Liver (tissue), 3 donors: ENCODE results near the gene MYRFL.

ENCODE experiments used
- GABPA ChIP-seq, 2 donors: IDR thresholded peaks in 1 of 2; conservative IDR thresholded peaks in 1 of 2; 2 replicates each; pipeline ENCODE4 v1.6.1; 2016; ENCODE audit warnings: antibody characterized with exemption in 2 of 2, mild to moderate bottlenecking in 1 of 2, moderate library complexity in 1 of 2
- JUND ChIP-seq, 2 donors: IDR thresholded peaks; 2 replicates each; pipeline ENCODE4 v1.6.1; 2016; ENCODE audit warnings: antibody characterized with exemption in 2 of 2
- RAD21 ChIP-seq, 2 donors: IDR thresholded peaks; 2 replicates each; pipeline ENCODE4 v1.6.1; 2016; ENCODE audit warnings: antibody characterized with exemption in 2 of 2, mild to moderate bottlenecking in 2 of 2
- RXRA ChIP-seq, 2 donors: IDR thresholded peaks; 2 replicates each; pipeline ENCODE4 v1.6.1; 2017 to 2018; ENCODE audit warnings: antibody characterized with exemption in 2 of 2, mild to moderate bottlenecking in 1 of 2
- SP1 ChIP-seq: IDR thresholded peaks from 2 replicates; pipeline ENCODE4 v1.6.1; 2018; ENCODE audit warnings: antibody characterized with exemption, mild to moderate bottlenecking
- YY1 ChIP-seq: IDR thresholded peaks from 2 replicates; pipeline ENCODE4 v1.6.1; 2016; ENCODE audit warnings: antibody characterized with exemption, mild to moderate bottlenecking
- TF ChIP-seq, protein P1 (sequence below): fragments of 150-350 bp; IDR thresholded peaks from 2 replicates; pipeline ENCODE4 v1.5.1; 2017; ENCODE audit warnings: improper control_type of control experiment, low read depth, low read length; ENCODE audit not compliant: missing input control
- TF ChIP-seq, protein P2 (sequence below): IDR thresholded peaks from 2 replicates; pipeline ENCODE4 v1.6.1; 2016; ENCODE audit warnings: antibody characterized with exemption, mild to moderate bottlenecking
- TF ChIP-seq, protein P3 (sequence below): IDR thresholded peaks from 2 replicates; pipeline ENCODE4 v1.6.1; 2016; ENCODE audit warnings: antibody characterized with exemption
- donor health status: healthy.
- donor health status: healthy.

DNA sequence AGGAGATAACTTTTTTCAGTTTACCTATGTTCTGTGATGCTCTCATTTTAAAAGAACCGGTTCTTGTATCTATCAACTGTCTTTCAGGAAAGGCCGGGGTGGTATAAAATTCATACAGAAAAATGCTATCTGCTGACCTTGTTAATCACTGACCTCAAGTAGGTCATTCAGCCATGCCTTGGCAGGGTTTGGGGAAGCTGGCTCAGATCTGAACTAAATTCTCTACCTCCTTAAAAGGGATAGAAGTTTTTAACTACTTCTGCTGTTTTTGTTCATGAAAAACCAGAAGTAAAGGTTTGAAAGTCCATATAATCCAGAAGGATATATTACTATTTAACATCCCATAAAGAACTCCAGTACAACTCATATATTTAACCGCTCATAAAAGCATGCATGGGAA is 10.1 kb downstream of the MYRFL start:
- TF ChIP-seq, protein P1, sequence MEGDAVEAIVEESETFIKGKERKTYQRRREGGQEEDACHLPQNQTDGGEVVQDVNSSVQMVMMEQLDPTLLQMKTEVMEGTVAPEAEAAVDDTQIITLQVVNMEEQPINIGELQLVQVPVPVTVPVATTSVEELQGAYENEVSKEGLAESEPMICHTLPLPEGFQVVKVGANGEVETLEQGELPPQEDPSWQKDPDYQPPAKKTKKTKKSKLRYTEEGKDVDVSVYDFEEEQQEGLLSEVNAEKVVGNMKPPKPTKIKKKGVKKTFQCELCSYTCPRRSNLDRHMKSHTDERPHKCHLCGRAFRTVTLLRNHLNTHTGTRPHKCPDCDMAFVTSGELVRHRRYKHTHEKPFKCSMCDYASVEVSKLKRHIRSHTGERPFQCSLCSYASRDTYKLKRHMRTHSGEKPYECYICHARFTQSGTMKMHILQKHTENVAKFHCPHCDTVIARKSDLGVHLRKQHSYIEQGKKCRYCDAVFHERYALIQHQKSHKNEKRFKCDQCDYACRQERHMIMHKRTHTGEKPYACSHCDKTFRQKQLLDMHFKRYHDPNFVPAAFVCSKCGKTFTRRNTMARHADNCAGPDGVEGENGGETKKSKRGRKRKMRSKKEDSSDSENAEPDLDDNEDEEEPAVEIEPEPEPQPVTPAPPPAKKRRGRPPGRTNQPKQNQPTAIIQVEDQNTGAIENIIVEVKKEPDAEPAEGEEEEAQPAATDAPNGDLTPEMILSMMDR, result no peak
- TF ChIP-seq GABPA (IDR thresholded peaks at IDR 0.05 in 1 of 2, conservative IDR thresholded peaks at IDR 0.05 in 1 of 2) (no peak), YY1 (no peak), SP1 (no peak), RAD21 (IDR thresholded peaks at IDR 0.05) (no peak), JUND (IDR thresholded peaks at IDR 0.05) (no peak), RXRA (IDR thresholded peaks at IDR 0.05) (no peak)
- TF ChIP-seq, protein P2, sequence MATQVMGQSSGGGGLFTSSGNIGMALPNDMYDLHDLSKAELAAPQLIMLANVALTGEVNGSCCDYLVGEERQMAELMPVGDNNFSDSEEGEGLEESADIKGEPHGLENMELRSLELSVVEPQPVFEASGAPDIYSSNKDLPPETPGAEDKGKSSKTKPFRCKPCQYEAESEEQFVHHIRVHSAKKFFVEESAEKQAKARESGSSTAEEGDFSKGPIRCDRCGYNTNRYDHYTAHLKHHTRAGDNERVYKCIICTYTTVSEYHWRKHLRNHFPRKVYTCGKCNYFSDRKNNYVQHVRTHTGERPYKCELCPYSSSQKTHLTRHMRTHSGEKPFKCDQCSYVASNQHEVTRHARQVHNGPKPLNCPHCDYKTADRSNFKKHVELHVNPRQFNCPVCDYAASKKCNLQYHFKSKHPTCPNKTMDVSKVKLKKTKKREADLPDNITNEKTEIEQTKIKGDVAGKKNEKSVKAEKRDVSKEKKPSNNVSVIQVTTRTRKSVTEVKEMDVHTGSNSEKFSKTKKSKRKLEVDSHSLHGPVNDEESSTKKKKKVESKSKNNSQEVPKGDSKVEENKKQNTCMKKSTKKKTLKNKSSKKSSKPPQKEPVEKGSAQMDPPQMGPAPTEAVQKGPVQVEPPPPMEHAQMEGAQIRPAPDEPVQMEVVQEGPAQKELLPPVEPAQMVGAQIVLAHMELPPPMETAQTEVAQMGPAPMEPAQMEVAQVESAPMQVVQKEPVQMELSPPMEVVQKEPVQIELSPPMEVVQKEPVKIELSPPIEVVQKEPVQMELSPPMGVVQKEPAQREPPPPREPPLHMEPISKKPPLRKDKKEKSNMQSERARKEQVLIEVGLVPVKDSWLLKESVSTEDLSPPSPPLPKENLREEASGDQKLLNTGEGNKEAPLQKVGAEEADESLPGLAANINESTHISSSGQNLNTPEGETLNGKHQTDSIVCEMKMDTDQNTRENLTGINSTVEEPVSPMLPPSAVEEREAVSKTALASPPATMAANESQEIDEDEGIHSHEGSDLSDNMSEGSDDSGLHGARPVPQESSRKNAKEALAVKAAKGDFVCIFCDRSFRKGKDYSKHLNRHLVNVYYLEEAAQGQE, result no peak
- TF ChIP-seq, protein P3, sequence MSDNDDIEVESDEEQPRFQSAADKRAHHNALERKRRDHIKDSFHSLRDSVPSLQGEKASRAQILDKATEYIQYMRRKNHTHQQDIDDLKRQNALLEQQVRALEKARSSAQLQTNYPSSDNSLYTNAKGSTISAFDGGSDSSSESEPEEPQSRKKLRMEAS, result no peak
